HG03460 (cell line): ENCODE data around the gene CD2BP2.
A peak's percentile ranks its signal among the peaks of the same experiment; 100 is the strongest.
"Not testable (repeated sequence)": the region's sequence is repeated elsewhere in the genome, so short reads cannot be mapped to it uniquely, and the experiment has no call there.

Experiments used
- ATAC-seq: cut with Tn5 transposase; IDR thresholded peaks from one replicate; pipeline ENCODE4 v1.9.1; 2021; ENCODE audit not compliant: unreplicated experiment

CD2BP2 gene

GRCh38 chr16:30346286-30346685, 8.8 kb downstream of the CD2BP2 start:
- ATAC-seq = no peak

DNA sequence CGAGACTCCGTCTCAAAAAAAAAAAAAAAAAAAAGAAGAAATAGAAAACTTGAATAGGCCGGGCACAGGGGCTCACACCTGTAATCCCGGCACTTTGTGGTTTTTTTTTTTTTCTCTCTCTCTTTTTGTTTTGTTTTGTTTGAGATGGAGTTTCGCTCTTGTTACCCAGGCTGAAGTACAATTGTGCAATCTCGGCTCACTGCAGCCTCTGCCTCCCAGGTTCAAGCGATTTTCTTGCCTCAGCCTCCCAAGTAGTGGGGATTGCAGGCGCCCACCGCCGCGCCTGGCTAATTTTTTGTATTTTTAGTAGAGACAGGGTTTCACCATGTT, 11.7 kb downstream of the CD2BP2 start:
- ATAC-seq = not testable (repeated sequence)

GRCh38 chr16:30342751-30343490, 12.2 kb downstream of the CD2BP2 start:
- ATAC-seq = no peak

DNA sequence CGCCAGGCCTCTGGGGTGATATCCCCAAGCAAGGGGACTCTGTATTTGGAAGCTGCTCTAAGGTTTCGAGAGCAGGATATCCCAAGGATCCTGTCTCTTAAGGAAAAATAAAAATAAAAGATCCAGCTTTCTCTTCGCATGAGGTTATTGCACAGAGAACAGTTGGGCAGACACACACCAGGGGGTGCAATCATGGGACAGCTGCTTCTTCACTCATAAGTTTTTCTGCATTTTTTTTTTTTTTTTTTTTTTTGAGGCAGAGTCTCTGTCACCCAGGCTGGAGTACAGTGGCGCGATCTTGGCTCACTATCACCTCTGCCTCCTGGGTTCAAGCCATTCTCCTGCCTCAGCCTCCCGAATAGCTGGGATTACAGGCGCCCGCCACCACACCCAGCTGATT, 13.1 kb downstream of the CD2BP2 start:
- ATAC-seq = not testable (repeated sequence)

DNA sequence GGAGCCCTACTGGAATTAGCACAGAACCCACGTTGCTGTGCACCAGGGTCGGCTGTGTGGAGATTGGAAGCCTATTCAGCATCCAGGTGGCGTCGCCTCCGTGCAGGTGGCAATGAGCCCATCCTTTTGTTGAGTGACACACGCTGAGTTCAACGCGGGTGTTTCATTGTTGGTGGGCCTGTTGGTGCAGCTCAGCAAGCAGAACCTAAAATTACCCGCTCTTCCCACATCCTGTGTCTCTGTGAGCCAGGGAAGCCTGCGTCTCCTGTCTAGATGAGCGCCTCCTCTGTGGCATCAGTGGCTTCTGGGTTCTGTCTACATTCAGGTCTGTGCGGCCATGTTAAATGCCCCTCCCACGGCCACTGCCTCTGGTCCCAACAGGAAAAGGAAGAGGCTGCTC, 14.5 kb downstream of the CD2BP2 start:
- ATAC-seq = no peak

DNA sequence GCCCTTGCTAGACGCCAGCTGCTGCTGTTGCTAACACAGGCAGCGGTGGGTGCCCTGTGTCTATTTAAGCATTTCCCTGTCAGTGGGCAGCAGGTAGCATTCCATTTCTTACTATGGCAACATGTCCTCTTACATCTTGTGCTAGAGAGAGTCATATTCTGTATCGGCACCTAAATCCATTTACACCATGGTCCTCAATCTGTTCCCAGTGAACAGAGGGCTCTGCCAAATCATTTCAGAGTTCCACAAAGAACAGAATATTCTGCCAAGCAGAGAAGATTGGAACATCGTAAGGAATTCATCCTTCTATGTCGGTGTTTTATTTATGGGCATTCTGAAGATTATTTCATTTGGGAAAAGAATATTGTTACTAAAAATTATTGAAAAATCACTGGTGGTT, 16.4 kb downstream of the CD2BP2 start:
- ATAC-seq = not testable (repeated sequence)

DNA sequence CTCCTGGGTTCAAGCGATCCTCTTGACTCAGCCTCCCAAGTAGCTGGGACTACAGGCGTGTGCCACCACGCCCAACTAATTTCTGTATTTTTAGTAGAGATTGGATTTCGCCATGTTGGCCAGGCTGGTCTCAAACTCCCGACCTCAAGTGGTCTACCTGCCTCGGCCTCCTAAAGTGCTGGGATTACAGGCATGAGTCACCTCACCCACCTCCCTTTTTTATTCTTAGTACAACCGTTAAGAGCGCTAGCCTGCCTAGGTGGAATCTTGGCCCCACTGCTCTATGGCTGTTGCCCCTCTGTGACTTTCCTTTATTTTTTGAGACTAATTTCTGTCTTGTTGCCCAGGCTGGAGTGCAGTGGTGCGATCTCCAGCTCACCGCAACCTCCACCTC, 17.1 kb downstream of the CD2BP2 start:
- ATAC-seq = not testable (repeated sequence)

- ATAC-seq = peak; percentile 21
These were observed 19.3 kb downstream of the CD2BP2 start for GRCh38 chr16:30335598-30336474.

GRCh38 chr16:30335028-30335597, 20.0 kb downstream of the CD2BP2 start:
- peak; percentile 57 for ATAC-seq

- ATAC-seq = peak; percentile 78
These were observed 20.6 kb downstream of the CD2BP2 start for GRCh38 chr16:30334473-30334989.

GRCh38 chr16:30324220-30324619, 30.9 kb downstream of the CD2BP2 start:
- not testable (repeated sequence) for ATAC-seq

DNA sequence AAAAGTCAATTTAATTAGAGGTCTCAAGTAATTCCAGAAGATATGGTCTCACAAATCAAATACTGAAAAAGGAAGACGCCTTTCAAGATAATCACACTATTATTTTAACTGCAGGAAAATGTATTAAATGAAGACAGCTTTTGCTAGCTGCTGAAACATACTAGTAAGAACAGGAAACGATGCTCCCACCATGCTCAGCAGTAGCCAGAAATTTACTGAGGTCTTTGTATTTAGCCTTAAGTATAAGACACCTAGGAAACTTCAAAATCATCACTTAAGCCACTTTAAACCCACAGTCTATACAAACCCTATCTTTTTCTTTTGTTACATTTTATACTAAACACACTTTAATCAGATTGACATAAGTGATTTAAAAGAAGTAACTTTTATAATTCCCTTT, 36.5 kb downstream of the CD2BP2 start:
- ATAC-seq = not testable (repeated sequence)

GRCh38 chr16:30310937-30311336, 44.2 kb downstream of the CD2BP2 start:
- ATAC-seq = not testable (repeated sequence)

DNA sequence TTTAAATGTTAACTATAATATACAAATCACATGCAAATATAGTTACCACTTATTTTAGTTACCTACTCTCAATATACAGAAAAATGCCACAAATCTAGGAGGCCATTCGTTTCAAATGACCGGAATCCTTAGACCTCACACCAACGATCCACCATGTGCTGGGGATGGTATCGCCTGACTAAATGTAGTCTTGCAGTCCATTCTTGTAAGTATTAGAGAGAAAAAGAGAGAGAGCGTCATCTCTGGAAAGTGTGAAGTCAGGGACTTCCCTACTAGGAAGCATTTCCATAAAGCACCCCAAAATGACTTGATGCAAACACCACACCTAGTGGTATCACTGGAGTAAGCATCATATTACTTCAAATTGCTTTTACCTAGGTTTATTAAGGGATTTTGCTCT, 45.9 kb downstream of the CD2BP2 start:
- not testable (repeated sequence) for ATAC-seq
